IPS-NIHi11 (cell line): Measurements from ENCODE around the gene AMPH.

ENCODE experiments used
- DNase-seq: peaks from one replicate; pipeline ENCODE4 v3.0.0; 2012; ENCODE audit warnings: mixed read lengths, low spot score

The AMPH gene

GRCh38 chr7:38542156-38542555, 89.0 kb downstream of the AMPH start:
- no peak for DNase-seq

- DNase-seq: no peak
Observed at GRCh38 chr7:38541440-38541839, 89.7 kb downstream of the AMPH start.

- no peak for DNase-seq
Observed at GRCh38 chr7:38539477-38540081, 91.6 kb downstream of the AMPH start.

- DNase-seq: no peak
Observed at GRCh38 chr7:38535073-38535472, 96.1 kb downstream of the AMPH start.

- DNase-seq: no peak
Observed at GRCh38 chr7:38525857-38526256, 105.3 kb downstream of the AMPH start.

- no peak for DNase-seq
Observed at GRCh38 chr7:38524786-38525185, 106.4 kb downstream of the AMPH start.

- DNase-seq: no peak
Observed at GRCh38 chr7:38520741-38521140, 110.4 kb downstream of the AMPH start.

- no peak for DNase-seq
Observed at GRCh38 chr7:38518541-38518940, 112.6 kb downstream of the AMPH start.

- peak; percentile 14 for DNase-seq
Observed at GRCh38 chr7:38512704-38513103, 118.5 kb downstream of the AMPH start.

GRCh38 chr7:38512291-38512690, 118.9 kb downstream of the AMPH start:
- no peak for DNase-seq

- DNase-seq: no peak
Observed at GRCh38 chr7:38507384-38507783, 123.8 kb downstream of the AMPH start.

- DNase-seq: no peak
Observed at GRCh38 chr7:38506756-38507155, 124.4 kb downstream of the AMPH start.

- DNase-seq: no peak
Observed at GRCh38 chr7:38506004-38506403, 125.2 kb downstream of the AMPH start.

- DNase-seq: no peak
Observed at GRCh38 chr7:38504684-38505083, 126.5 kb downstream of the AMPH start.

- DNase-seq: no peak
Observed at GRCh38 chr7:38502848-38503247, 128.3 kb downstream of the AMPH start.

- DNase-seq: no peak
Observed at GRCh38 chr7:38502289-38502688, 128.9 kb downstream of the AMPH start.

GRCh38 chr7:38492010-38492409, 139.2 kb downstream of the AMPH start:
- DNase-seq: peak; percentile 36

GRCh38 chr7:38482521-38482920, 148.7 kb downstream of the AMPH start:
- no peak for DNase-seq

- DNase-seq: no peak
Observed at GRCh38 chr7:38481401-38481800, 149.8 kb downstream of the AMPH start.

GRCh38 chr7:38478404-38478803, 152.8 kb downstream of the AMPH start:
- DNase-seq: no peak

- DNase-seq: no peak
Observed at GRCh38 chr7:38477333-38477732, 153.8 kb downstream of the AMPH start.

- DNase-seq: no peak
Observed at GRCh38 chr7:38476764-38477163, 154.4 kb downstream of the AMPH start.

GRCh38 chr7:38465956-38466355, 165.2 kb downstream of the AMPH start:
- no peak for DNase-seq
